AG04449 (cell line): ENCODE measurements around the gene LRP2.

ENCODE experiments used
- CTCF ChIA-PET: fragments of 350-600 bp; formaldehyde crosslinking; extraction: SDS; loops from one replicate; lab custom pipeline; 2021; ENCODE audit warnings: antibody characterized with exemption; lab: Yijun Ruan, JAX
- POLR2A ChIA-PET: fragments of 400-600, 350-600 bp; formaldehyde crosslinking; extraction: SDS; loops from one replicate; lab custom pipeline; 2020; ENCODE audit warnings: antibody characterized with exemption, inconsistent platforms; lab: Yijun Ruan, JAX
- DNase-seq: peaks from one replicate; pipeline ENCODE4 v3.0.0-alpha.2; 2010; ENCODE audit warnings: low read depth, low spot score
- H3K4me3 ChIP-seq: 2 replicates; pipeline ENCODE4 v1.5.1; 2011; ENCODE audit warnings: low read depth, mild to moderate bottlenecking, control low read depth, low read length
- TF ChIP-seq, protein P1 (sequence below): IDR thresholded peaks from one replicate; pipeline ENCODE4 v1.5.1; 2011; ENCODE audit warnings: mild to moderate bottlenecking, moderate library complexity, low read length, control low read depth, inconsistent platforms; ENCODE audit not compliant: insufficient read depth; ENCODE audit errors: missing control alignments

Gene LRP2

DNA sequence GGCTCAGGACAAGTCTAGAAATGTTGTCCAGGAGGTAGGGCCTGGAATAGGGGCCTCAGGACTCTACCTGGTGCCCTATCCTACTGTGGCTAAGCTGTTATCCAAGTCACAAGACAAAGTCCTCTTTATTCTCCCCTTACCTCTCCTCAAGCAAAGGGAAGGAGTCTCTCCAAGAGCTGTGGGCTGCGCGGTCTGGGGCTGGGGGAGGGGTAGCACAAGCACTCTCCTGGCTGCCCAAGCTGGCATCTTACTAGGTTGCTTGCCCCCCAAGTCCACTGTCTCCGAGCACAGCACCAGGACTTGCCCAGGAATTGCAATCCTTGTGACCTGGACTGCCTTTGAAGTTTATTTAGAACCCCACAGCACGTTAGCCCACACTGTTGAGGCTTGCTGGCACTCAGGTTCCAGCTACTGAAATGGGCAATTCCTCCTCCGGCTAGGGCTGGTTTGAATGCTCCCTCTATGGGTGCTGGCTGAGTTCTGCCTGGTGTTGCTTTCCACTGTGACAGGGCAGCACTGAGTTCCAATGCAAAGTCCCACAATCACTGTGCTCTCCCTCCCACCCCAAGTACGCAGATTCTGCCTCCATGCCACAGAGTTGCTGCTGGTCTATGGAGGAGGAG lies 274.5 kb downstream of the LRP2 start:
- no peak for DNase-seq
- ChIA-PET POLR2A (no interaction called here), CTCF (no interaction called here)
- H3K4me3 ChIP-seq = no peak overlapping the region
- TF ChIP-seq, protein P1, sequence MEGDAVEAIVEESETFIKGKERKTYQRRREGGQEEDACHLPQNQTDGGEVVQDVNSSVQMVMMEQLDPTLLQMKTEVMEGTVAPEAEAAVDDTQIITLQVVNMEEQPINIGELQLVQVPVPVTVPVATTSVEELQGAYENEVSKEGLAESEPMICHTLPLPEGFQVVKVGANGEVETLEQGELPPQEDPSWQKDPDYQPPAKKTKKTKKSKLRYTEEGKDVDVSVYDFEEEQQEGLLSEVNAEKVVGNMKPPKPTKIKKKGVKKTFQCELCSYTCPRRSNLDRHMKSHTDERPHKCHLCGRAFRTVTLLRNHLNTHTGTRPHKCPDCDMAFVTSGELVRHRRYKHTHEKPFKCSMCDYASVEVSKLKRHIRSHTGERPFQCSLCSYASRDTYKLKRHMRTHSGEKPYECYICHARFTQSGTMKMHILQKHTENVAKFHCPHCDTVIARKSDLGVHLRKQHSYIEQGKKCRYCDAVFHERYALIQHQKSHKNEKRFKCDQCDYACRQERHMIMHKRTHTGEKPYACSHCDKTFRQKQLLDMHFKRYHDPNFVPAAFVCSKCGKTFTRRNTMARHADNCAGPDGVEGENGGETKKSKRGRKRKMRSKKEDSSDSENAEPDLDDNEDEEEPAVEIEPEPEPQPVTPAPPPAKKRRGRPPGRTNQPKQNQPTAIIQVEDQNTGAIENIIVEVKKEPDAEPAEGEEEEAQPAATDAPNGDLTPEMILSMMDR = no peak

DNA sequence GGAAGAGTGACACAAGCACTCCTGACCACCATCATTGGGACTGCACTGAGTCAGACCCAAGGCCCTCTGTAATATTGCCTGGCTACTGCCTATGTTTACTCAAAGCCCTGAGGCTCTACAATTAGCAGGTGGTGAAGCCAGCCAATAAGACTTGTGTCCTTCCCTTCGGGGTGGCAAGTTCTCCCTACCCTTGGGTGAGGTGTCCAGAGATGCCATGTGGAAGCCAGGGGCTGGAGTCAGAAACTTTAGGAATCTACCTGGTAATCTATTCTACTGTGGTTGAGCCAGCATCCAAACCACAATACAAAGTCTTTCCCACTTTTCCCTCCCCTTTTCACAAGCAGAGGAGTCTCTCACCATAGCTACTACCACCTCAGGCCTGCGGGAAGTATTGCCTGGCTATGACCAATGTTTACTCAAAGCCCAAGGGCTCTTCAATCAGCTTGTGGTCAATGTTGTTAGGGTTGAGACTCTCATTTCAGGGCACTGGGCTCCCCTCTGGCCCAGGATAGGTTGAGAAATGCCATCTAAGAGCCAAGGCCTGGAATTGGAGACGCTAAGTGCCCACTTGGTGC lies 275.4 kb downstream of the LRP2 start:
- no peak overlapping the region for H3K4me3 ChIP-seq
- ChIA-PET CTCF (no interaction called here), POLR2A (no interaction called here)
- DNase-seq = no peak
- TF ChIP-seq, protein P1 = no peak

DNA sequence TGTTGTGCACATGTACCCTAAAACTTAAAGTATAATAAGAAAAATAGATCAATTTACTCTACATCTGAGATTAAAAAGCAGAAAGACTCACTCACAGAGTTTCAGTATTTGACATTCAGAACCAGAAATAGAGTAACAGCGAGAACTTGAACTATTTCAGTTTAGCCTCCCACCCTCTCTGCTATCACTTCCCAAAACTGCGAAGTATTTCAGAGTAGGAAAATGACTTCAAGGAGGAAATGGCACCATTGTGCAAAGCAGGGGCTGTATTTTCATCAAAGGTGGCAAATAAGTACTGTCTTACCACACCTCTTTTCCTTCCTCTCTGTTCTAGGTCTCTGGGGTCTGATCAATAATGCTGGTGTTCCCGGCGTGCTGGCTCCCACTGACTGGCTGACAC lies 279.3 kb downstream of the LRP2 start:
- POLR2A ChIA-PET = no interaction called here
- H3K4me3 ChIP-seq = no peak overlapping the region
- no peak for DNase-seq
- CTCF ChIA-PET = no interaction called here
- TF ChIP-seq, protein P1 = no peak

DNA sequence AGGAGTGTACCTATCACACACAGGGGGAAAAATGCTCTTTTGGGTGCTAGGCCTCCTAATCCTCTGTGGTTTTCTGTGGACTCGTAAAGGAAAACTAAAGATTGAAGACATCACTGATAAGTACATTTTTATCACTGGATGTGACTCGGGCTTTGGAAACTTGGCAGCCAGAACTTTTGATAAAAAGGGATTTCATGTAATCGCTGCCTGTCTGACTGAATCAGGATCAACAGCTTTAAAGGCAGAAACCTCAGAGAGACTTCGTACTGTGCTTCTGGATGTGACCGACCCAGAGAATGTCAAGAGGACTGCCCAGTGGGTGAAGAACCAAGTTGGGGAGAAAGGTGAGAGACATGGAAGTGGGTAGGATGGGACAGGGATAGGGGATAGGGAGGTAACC lies 280.8 kb downstream of the LRP2 start:
- POLR2A ChIA-PET = no interaction called here

DNA sequence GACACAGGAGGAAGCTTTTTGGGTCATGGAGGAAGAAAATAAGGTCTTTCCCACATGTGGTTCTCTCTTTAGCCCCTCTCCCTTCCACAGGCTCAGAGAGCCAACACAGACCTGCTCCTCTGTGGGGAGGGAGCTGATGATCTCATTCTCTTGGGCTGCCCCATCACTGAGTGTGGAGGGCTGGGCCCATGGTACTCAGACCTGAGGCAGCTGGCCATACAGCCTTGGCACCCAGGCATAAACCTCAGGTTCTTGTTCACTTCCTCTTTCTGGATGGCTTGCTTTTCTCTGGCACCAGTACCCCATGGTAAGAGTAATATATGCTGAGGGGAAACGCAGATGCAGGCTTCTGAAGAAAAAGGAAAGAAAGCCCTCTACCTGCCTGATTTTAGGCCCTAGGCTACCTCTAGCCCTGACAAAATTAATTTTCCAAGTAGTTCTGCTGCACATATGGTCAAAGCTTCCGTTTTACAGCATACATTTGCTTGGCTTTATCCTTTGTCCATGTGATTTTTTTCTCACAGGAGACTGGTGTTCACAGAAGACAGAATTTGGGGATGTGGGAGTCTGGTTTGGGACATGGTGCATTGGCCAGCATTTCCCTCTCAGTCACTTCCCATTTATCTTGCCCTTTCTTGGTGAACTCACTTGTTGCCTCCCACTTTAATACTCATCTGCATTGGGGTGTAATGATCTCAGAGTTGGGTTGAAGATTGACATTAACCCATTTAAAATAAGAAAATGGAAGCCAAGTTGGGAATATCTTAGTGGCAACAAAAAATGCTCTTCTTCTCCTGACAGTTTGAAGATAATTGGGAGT lies 281.9 kb downstream of the LRP2 start:
- ChIA-PET CTCF (no interaction called here), POLR2A (no interaction called here)
- H3K4me3 ChIP-seq = no peak overlapping the region
- no peak for DNase-seq
- TF ChIP-seq, protein P1 = no peak

More for the DNA sequence above, 280.8 kb downstream of the LRP2 start:
- no peak overlapping the region for H3K4me3 ChIP-seq
- CTCF ChIA-PET = no interaction called here
- DNase-seq = no peak
- TF ChIP-seq, protein P1 = no peak

DNA sequence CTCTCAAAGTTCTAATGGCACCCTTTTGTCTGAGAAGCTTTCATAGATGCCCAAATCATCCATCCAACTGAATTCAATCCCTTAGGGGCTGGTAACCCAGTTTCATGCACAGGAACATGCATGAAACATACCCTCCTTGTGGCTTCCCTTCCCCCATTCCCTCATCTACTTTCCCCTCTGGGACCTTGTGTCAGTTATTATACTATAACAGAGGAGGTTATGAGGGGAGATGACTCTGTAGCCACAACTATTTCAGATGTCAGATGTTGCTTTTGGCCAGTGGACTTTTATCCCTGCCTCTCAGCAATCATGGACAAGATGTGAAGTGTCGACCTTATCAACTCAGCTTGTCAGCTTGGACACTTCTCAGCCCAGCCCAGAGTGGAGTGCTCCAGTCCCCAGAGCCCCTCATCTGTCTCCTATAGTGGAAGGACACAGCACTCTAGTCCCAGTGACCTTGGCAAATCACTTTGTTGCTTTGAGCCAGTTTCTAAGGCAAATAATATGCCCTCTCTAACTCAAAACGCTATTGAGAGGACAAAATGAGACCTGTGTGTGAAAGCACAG lies 284.6 kb downstream of the LRP2 start:
- ChIA-PET CTCF (no interaction called here), POLR2A (no interaction called here)
- DNase-seq = no peak
- TF ChIP-seq, protein P1 = no peak
- H3K4me3 ChIP-seq = no peak overlapping the region
